Stomach (tissue), 9 donors: Measurements from ENCODE around the gene ARHGAP22. TPM values are rescaled to one million over a fixed set of nuclear protein-coding genes. Genes with fewer than 3 reads are reported as not detected.

Source experiments
- DNase-seq, 2 donors: peaks; one replicate each; pipeline versions ENCODE4 v3.0.0 to v3.0.0-alpha.2; 2013 to 2019
- H3K27ac ChIP-seq, 5 donors: fragments of 200-600 bp in 4 of 5; sonication (generic) in 4 of 5; one replicate each; pipeline ENCODE4 v1.5.1; 2013 to 2019; ENCODE audit warnings: mild to moderate bottlenecking in 1 of 5, moderate library complexity in 1 of 5
- H3K27me3 ChIP-seq, 3 donors: fragments of 200-600 bp; sonication (generic); one replicate each; pipeline ENCODE4 v1.5.1; 2017 to 2019; ENCODE audit warnings: mixed run types in 1 of 3
- H3K36me3 ChIP-seq, 4 donors: fragments of 200-600 bp; sonication (generic); 1 replicate in 3 of 4; 2 replicates in 1 of 4; pipeline ENCODE4 v1.5.1; 2016 to 2019
- H3K4me1 ChIP-seq, 4 donors: fragments of 200-600 bp; sonication (generic); one replicate each; pipeline ENCODE4 v1.5.1; 2016 to 2019
- H3K4me3 ChIP-seq, 4 donors: fragments of 200-600 bp; sonication (generic) in 3 of 4; one replicate each; pipeline ENCODE4 v1.5.1; 2016 to 2019; ENCODE audit warnings: mild to moderate bottlenecking in 1 of 4
- H3K9me3 ChIP-seq, 4 donors: fragments of 200-600 bp; sonication (generic); one replicate each; pipeline ENCODE4 v1.5.1; 2016 to 2019
- CTCF ChIP-seq, 7 experiments: fragments of 450-650 bp in 4 of 7; fragments of 200-600 bp in 3 of 7; sonication (generic) in 3 of 7; IDR thresholded peaks; one replicate each; pipeline ENCODE4 v1.5.1; 2016 to 2019; ENCODE audit warnings: antibody characterized with exemption in 7 of 7, control low read depth in 2 of 7, mild to moderate bottlenecking in 1 of 7
- EP300 ChIP-seq: sonication (generic); formaldehyde crosslinking; IDR thresholded peaks from one replicate; pipeline ENCODE4 v1.6.1; 2017; ENCODE audit warnings: antibody characterized with exemption
- POLR2A ChIP-seq, 4 donors: fragments of 450-650 bp; IDR thresholded peaks; one replicate each; pipeline ENCODE4 v1.6.1; 2016; ENCODE audit warnings: antibody characterized with exemption in 4 of 4, control low read depth in 2 of 4, mild to moderate bottlenecking in 1 of 4, moderate library complexity in 1 of 4
- POLR2AphosphoS5 ChIP-seq, 3 donors: sonication (generic); formaldehyde crosslinking; IDR thresholded peaks; one replicate each; pipeline ENCODE4 v1.6.1; 2016; ENCODE audit warnings: antibody characterized with exemption in 3 of 3
- WGBS, 5 donors: extraction: QIAGEN DNeasy Blood & Tissue Kit in 3 of 5; methylation state at CpG; one replicate each; pipeline versions ENCODE4 v1.1.5 to v1.1.7; 2013 to 2018; 5-methylcytosine and 5-hydroxymethylcytosine counted together
- intact Hi-C: fragments of 100-400 bp; cut with DNase I; formaldehyde crosslinking; loops from one replicate; pipeline ENCODE4 v1.15.1; 2023; ENCODE audit warnings: low total_unique reads
- polyA plus RNA-seq, 3 donors: library from polyadenylated mRNA; stranded (reverse); fragments of 200-250 nt; gene quantifications; one replicate each; pipeline ENCODE4 v1.2.3, GENCODE V29; 2013
- total RNA-seq, 5 donors: library from RNA; depleted of rRNA; stranded (reverse); fragments of >200 nt; gene quantifications; one replicate each; pipeline versions ENCODE4 v1.1.0 to v1.2.3, GENCODE V29; 2014 to 2016
- donor health status: healthy with polysubstance abuse.
- donor health status: Bipolar disorder and iron deficiency.
- donor health status: healthy.

The ARHGAP22 gene
- total and polyA plus RNA-seq, 8 donors = 1.3 to 28.6 (median 2.2) TPM; not detected in 1

GRCh38 chr10:48572414-48572813 is 32.5 kb downstream of the ARHGAP22 start:
- intact Hi-C loops = no loop called here

GRCh38 chr10:48568546-48568945 is 36.3 kb downstream of the ARHGAP22 start:
- H3K27ac ChIP-seq = no peak overlapping the region
- WGBS, 5 donors = 87 to 95% (median 92%) methylated on average over 5 to 8 of the region's 8 CpGs
- H3K27me3 ChIP-seq = no peaks in the 10 kb centered on the region
- H3K9me3 ChIP-seq = no peaks in the 10 kb centered on the region
- no peak overlapping the region for H3K4me3 ChIP-seq
- H3K4me1 ChIP-seq = no peaks in the 10 kb centered on the region
- H3K36me3 ChIP-seq = no peaks in the 10 kb centered on the region
- TF ChIP-seq CTCF (IDR thresholded peaks at IDR 0.05) = no peak
- DNase-seq = no peak
- intact Hi-C loops = no loop called here

More at GRCh38 chr10:48572414-48572813, 32.5 kb downstream of the ARHGAP22 start:
- Histone ChIP-seq H3K36me3 (no peaks in the 10 kb centered on the region), H3K9me3 (no peaks in the 10 kb centered on the region), H3K27me3 (no peaks in the 10 kb centered on the region), H3K4me1 (no peaks in the 10 kb centered on the region), H3K4me3 (no peak overlapping the region), H3K27ac (no peak overlapping the region)
- TF ChIP-seq EP300 (no peak), POLR2AphosphoS5 (IDR thresholded peaks at IDR 0.05) (no peak), POLR2A (IDR thresholded peaks at IDR 0.05) (no peak)
- 83 to 94% (median 93%) methylated on average over 2 of the region's 2 CpGs for WGBS, 5 donors
- DNase-seq = no peak

- H3K4me3 ChIP-seq = no peak overlapping the region
- no peaks in the 10 kb centered on the region for H3K36me3 ChIP-seq
- 72 to 82% (median 80%) methylated on average over 4 of the region's 4 CpGs for WGBS, 5 donors
- H3K27me3 ChIP-seq = no peaks in the 10 kb centered on the region
- no peak overlapping the region for H3K27ac ChIP-seq
- no peak for DNase-seq
- no peaks in the 10 kb centered on the region for H3K9me3 ChIP-seq
- intact Hi-C loops = no loop called here
- H3K4me1 ChIP-seq = no peaks in the 10 kb centered on the region
- TF ChIP-seq EP300 (no peak), POLR2A (IDR thresholded peaks at IDR 0.05) (no peak), POLR2AphosphoS5 (IDR thresholded peaks at IDR 0.05) (no peak), CTCF (IDR thresholded peaks at IDR 0.05) (no peak)
Measured at GRCh38 chr10:48568131-48568530, 36.7 kb downstream of the ARHGAP22 start.

GRCh38 chr10:48567346-48567745 is 37.5 kb downstream of the ARHGAP22 start:
- Histone ChIP-seq H3K27ac (no peak overlapping the region), H3K4me1 (no peaks in the 10 kb centered on the region), H3K36me3 (no peaks in the 10 kb centered on the region), H3K27me3 (no peaks in the 10 kb centered on the region), H3K9me3 (no peaks in the 10 kb centered on the region), H3K4me3 (no peak overlapping the region)
- DNase-seq = no peak
- TF ChIP-seq POLR2A (IDR thresholded peaks at IDR 0.05) = no peak
- TF ChIP-seq EP300 = no peak
- no peak for TF ChIP-seq POLR2AphosphoS5 (IDR thresholded peaks at IDR 0.05)
- TF ChIP-seq CTCF (IDR thresholded peaks at IDR 0.05) = no peak
- intact Hi-C loops = no loop called here
- 56 to 92% (median 78%) methylated on average over 2 to 3 of the region's 3 CpGs for WGBS, 5 donors

- Histone ChIP-seq H3K36me3 (no peaks in the 10 kb centered on the region), H3K4me3 (no peak overlapping the region), H3K9me3 (no peaks in the 10 kb centered on the region), H3K27ac (no peak overlapping the region), H3K4me1 (no peaks in the 10 kb centered on the region), H3K27me3 (no peaks in the 10 kb centered on the region)
- TF ChIP-seq CTCF (IDR thresholded peaks at IDR 0.05) (no peak), POLR2A (IDR thresholded peaks at IDR 0.05) (no peak), EP300 (no peak), POLR2AphosphoS5 (IDR thresholded peaks at IDR 0.05) (no peak)
- DNase-seq = no peak
- 52 to 64% (median 59%) methylated on average over 9 of the region's 9 CpGs for WGBS, 5 donors
- intact Hi-C loops = no loop called here
Measured at GRCh38 chr10:48564466-48565160, 40.3 kb downstream of the ARHGAP22 start.
